Hypothalamus (tissue), 51 donors: ENCODE results near the gene NOS2.
"Not testable (repeated sequence)": the region's sequence is repeated elsewhere in the genome, so short reads cannot be mapped to it uniquely, and the experiment has no call there.

Source experiments
- DNase-seq, 51 donors: peaks; one replicate each; lab custom pipeline; 2025; lab: John Stamatoyannopoulos, UW

The NOS2 gene

GRCh38 chr17:27740541-27740940, 59.8 kb downstream of the NOS2 start:
- DNase-seq: not testable (repeated sequence)

DNA sequence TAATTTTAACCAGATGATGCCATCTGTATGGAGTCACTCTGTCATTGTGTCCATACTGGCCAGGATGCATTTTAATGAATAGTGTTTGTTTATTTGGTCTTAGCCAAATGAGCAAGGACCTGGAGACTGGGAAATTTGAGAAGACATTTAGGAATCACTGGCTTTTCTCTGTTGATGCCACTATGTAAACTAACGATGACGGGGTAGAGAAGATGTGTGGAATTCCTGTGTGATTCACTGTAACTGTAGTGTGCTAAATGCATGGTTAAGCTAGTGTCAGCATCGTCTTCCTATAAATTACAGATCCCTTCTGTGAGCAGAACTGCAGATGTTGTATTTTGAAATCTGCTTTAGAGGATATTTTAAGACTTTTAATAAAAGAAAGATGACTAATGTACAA, 66.6 kb downstream of the NOS2 start:
- no peak for DNase-seq

DNA sequence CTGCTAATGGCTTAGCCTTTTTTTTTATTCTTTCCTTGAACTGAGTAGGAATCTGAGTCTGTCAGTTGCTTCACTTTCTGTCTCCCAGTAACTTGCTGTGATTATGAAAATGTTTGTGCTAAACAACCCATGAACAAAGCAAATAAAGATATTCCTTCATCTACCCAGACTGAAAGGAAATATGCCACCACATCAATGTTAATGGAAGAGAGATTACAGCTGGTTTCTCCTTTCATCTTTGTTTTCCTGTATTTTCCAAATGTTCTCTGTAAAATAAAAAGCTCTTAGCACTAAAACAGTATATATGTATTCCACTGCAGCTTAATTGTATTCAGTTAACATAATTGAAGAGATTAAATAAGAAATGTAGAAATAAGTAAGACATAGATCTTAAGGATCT, 67.6 kb downstream of the NOS2 start:
- DNase-seq: not testable (repeated sequence)

- not testable (repeated sequence) for DNase-seq
Measured at GRCh38 chr17:27725982-27726381, 74.3 kb downstream of the NOS2 start.

DNA sequence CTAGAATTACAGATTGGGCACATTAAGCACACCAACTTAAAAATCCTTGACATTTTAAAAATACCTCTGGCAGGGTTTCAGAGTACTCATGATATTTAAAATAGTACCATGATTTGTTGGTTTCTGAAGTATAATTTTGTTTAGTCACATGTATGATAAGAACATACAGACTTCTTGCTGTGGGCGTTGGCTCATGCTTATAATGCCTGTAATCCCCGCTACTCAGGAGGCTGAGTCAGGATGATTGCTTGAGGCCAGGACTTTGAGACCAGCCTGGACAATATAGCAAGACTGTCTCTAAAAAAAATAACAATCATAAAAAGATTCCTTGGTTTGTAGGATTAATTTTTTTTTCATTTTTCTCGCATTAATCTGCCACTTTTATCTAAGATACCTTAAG, 78.5 kb downstream of the NOS2 start:
- DNase-seq: no peak
